Neural cell (in vitro differentiated cells): ENCODE data around the gene ORC6.

Experiments
- EP300 ChIP-seq: fragments of 450-650 bp; conservative IDR thresholded peaks from 2 replicates; pipeline ENCODE4 v1.6.1; 2014; ENCODE audit warnings: antibody characterized with exemption, mild to moderate bottlenecking, moderate library complexity; ENCODE audit not compliant: poor library complexity, severe bottlenecking
- EZH2 ChIP-seq: fragments of 200-600, 300-800 bp; shearing (Covaris generic), sonication (generic); IDR thresholded peaks from 2 replicates; pipeline ENCODE4 v1.6.1; 2014; ENCODE audit warnings: antibody characterized with exemption, low read length, borderline replicate concordance, mild to moderate bottlenecking; ENCODE audit not compliant: insufficient read depth, poor library complexity, severe bottlenecking
- MXI1 ChIP-seq: fragments of 450-650 bp; conservative IDR thresholded peaks from 2 replicates; pipeline ENCODE4 v1.6.1; 2014; ENCODE audit warnings: antibody characterized with exemption, mild to moderate bottlenecking; ENCODE audit not compliant: poor library complexity, severe bottlenecking
- POLR2AphosphoS5 ChIP-seq: IDR thresholded peaks from 2 replicates; pipeline ENCODE4 v1.6.1; 2012
- SMC3 ChIP-seq: fragments of 450-650 bp; conservative IDR thresholded peaks from 2 replicates; pipeline ENCODE4 v1.6.1; 2014; ENCODE audit warnings: antibody characterized with exemption, mild to moderate bottlenecking, moderate library complexity; ENCODE audit not compliant: poor library complexity
- TAF1 ChIP-seq: IDR thresholded peaks from 2 replicates; pipeline ENCODE4 v1.6.1; 2012; ENCODE audit warnings: low read depth
- TF ChIP-seq, protein P1 (sequence below): IDR thresholded peaks from 2 replicates; pipeline ENCODE4 v1.6.1; 2012; ENCODE audit warnings: borderline replicate concordance
- TF ChIP-seq, protein P2 (sequence below): fragments of 450-650 bp; IDR thresholded peaks from 2 replicates; pipeline ENCODE4 v1.5.1; 2014; ENCODE audit warnings: antibody characterized with exemption, mild to moderate bottlenecking, moderate library complexity; ENCODE audit not compliant: poor library complexity, severe bottlenecking

DNA sequence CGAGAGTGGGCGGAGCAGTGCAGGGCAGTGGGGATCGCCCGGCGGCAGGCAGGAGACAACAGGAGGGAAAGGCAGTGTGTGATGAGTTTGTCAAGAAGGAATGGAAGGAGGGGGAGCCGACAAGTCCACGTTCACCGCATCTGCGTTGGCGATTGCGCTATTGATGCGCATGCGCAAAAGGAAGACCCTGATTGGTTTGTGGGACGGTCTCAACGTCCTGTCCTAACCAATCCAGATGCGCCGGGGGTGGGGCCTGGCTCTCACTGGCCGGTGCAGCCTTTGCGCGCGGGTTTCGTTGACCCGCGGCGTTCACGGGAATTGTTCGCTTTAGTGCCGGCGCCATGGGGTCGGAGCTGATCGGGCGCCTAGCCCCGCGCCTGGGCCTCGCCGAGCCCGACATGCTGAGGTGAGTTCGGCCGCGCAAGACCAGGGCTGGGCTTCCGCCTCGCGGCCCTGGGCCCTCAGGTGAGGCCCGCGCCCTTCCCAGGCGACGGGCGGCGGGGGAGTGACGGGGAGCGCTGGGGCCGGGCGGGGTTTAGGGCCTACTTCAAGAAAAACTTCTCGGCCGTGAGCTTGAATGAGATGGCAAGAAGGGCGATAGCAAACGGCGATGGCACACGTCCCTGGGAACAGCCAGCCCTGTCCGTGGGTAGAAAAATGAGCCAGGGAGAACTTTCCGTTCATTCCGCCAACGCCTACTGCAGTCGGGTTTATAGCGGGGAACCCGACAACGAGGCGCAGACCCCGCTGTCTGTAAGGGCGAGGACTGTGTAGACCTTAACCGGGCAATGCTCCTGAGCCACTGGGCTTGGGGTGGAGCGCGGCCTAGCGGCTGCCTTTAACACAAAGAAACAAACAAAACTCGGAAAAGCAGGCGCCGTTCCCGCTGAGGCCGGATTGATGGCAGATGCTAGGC lies at the start of gene ORC6:
- TF ChIP-seq, protein P1, sequence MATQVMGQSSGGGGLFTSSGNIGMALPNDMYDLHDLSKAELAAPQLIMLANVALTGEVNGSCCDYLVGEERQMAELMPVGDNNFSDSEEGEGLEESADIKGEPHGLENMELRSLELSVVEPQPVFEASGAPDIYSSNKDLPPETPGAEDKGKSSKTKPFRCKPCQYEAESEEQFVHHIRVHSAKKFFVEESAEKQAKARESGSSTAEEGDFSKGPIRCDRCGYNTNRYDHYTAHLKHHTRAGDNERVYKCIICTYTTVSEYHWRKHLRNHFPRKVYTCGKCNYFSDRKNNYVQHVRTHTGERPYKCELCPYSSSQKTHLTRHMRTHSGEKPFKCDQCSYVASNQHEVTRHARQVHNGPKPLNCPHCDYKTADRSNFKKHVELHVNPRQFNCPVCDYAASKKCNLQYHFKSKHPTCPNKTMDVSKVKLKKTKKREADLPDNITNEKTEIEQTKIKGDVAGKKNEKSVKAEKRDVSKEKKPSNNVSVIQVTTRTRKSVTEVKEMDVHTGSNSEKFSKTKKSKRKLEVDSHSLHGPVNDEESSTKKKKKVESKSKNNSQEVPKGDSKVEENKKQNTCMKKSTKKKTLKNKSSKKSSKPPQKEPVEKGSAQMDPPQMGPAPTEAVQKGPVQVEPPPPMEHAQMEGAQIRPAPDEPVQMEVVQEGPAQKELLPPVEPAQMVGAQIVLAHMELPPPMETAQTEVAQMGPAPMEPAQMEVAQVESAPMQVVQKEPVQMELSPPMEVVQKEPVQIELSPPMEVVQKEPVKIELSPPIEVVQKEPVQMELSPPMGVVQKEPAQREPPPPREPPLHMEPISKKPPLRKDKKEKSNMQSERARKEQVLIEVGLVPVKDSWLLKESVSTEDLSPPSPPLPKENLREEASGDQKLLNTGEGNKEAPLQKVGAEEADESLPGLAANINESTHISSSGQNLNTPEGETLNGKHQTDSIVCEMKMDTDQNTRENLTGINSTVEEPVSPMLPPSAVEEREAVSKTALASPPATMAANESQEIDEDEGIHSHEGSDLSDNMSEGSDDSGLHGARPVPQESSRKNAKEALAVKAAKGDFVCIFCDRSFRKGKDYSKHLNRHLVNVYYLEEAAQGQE = no peak
- no peak for TF ChIP-seq EP300
- peak; percentile 67 for TF ChIP-seq SMC3
- no peak for TF ChIP-seq EZH2
- TF ChIP-seq, protein P2, sequence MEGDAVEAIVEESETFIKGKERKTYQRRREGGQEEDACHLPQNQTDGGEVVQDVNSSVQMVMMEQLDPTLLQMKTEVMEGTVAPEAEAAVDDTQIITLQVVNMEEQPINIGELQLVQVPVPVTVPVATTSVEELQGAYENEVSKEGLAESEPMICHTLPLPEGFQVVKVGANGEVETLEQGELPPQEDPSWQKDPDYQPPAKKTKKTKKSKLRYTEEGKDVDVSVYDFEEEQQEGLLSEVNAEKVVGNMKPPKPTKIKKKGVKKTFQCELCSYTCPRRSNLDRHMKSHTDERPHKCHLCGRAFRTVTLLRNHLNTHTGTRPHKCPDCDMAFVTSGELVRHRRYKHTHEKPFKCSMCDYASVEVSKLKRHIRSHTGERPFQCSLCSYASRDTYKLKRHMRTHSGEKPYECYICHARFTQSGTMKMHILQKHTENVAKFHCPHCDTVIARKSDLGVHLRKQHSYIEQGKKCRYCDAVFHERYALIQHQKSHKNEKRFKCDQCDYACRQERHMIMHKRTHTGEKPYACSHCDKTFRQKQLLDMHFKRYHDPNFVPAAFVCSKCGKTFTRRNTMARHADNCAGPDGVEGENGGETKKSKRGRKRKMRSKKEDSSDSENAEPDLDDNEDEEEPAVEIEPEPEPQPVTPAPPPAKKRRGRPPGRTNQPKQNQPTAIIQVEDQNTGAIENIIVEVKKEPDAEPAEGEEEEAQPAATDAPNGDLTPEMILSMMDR = peak; percentile 78
- no peak for TF ChIP-seq TAF1
- TF ChIP-seq MXI1 = peak; percentile 99
- peak; percentile 58 for TF ChIP-seq POLR2AphosphoS5
